Middle frontal gyrus (tissue), 1 donor: ENCODE results near the gene POLR2F.
A peak's percentile ranks its signal among the peaks of the same experiment; 100 is the strongest.

Experiments
- DNase-seq: peaks from one replicate; pipeline ENCODE4 v3.0.0-alpha.2; 2015; ENCODE audit warnings: low spot score; ENCODE audit errors: extremely low spot score

Gene POLR2F

DNA sequence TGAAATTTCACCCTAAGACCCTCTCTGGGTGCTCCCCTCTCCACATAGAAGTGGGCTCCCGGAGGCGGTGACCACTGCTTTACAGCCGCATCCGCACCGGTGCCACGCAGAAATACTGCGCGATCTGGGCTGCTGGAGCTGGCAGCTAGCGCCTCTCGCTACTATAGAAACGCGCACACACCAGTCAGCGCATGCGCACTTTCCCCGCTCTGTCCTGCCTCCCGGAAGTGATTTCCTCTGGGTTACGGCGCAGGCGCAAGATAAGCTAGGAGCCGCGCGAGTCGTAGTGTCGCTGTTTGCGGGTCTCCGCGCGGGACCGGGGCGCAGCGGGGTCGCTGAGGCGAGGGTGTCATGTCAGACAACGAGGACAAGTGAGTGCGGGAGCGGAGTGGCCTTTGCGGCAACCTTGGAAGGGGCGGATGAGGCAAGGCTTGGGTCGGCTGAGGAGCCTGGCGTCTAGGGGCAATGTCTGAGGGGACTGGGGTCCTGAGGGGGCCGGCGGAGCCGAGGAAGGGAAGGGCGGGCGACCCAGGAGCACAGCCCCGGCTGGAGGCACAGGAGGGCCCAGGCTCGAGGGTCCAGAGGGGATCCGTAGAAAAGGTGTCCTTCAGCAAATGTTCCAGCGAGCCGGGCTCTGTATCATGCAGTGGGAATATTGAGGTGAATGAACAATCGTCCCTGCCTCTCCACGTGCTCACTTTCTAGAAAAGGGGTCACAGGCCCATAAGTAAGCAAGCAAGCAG is at the start of gene POLR2F, which contains the start of gene C22orf23:
Gene POLR2F, plus strand, starts transcription at position 263 of the 743 bp plus-strand sequence. Its CDS starts 89 bp downstream, at position 352.
Gene C22orf23, minus strand, starts transcription at position 165 of the 743 bp plus-strand sequence. CDS start 452 bp downstream, outside the sequence.
- DNase-seq = peak; percentile 95

GRCh38 chr22:37904572-37905533 is 48.6 kb upstream of the POLR2F start:
- DNase-seq = no peak

GRCh38 chr22:37905534-37906363 is 47.8 kb upstream of the POLR2F start, which contains the start of gene MICALL1:
Gene MICALL1 (plus strand): TSS chr22:37906297. CDS start chr22:37906423, 126 bp downstream.
- no peak for DNase-seq

- DNase-seq = no peak
Measured at GRCh38 chr22:37906364-37907008, 47.0 kb upstream of the POLR2F start.

GRCh38 chr22:37907036-37907954 is 46.2 kb upstream of the POLR2F start:
- DNase-seq = no peak

DNA sequence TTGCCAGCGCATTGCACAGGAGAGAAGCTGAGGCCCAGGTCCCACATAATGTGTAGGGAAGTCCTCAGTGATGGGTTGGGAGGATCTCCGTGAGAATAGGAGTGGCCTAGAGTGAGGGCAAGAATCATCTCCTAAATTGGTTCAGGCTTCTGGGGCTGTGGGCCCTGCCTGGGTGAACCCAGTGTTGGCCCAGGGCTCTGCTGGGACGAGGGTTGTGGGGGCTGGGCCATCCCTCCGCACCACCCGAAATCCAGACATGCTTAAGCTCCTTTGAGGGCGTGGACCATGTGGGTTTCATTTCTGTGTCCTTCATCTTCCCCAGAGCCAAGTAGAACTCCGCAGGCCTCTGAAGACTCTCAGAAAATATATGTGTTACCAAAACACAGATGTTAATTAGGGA is 43.7 kb upstream of the POLR2F start:
- no peak for DNase-seq

DNA sequence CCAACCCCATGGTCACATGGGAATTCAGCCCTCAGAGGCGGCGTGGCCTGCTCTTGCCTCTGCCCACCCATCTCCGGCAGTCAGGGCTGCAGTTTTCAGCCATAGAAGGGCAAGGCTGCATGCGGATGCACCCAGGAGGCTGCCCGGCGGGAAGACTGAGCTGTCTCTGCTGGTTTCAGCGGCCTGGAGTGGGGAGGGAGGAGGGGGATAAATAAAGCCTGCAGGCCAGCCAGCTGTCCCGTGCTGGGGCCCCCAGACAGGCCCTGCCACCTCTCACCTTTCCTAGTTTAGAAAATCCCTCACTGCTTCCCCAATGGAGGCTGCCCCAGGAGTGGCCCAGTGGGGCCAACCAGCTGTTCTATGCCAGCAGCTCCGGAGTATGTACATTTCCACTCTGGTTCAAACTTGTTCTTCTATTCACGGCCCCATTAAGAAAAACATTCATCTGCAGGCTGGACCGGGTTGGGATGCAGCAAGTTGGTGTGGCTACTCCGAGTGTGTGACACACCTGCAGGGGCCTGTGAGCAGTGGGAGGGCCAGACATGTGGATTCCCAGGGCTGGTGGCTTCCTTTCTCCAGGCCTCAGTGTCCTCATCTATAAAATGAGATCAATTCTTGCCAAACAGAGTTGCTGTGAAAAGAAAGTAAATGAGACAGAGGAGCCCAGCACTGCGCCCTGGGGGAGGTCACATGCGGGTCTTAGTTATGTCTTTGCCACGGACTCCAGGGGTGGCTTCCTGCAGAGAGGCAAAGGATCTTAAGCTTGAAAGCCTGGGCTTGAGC is 42.4 kb upstream of the POLR2F start:
- no peak for DNase-seq

GRCh38 chr22:37911697-37912096 is 41.8 kb upstream of the POLR2F start:
- DNase-seq = no peak

DNA sequence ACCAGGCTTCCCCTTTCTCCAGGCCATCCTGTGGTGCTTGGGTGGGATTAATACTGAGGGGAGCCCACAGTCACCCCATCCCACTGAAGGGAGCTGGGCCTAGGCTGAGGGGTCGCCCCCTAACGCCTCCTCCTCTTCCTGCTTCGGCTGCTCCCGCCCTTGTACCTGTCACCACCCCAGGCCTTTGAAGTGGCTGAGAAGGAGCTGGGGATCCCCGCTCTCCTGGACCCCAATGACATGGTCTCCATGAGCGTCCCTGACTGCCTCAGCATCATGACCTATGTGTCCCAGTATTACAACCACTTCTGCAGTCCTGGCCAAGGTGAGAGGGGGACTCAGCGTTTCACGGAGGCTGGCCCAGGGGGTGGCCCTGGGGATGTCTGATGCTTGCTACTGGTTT is 41.3 kb upstream of the POLR2F start:
- no peak for DNase-seq

DNA sequence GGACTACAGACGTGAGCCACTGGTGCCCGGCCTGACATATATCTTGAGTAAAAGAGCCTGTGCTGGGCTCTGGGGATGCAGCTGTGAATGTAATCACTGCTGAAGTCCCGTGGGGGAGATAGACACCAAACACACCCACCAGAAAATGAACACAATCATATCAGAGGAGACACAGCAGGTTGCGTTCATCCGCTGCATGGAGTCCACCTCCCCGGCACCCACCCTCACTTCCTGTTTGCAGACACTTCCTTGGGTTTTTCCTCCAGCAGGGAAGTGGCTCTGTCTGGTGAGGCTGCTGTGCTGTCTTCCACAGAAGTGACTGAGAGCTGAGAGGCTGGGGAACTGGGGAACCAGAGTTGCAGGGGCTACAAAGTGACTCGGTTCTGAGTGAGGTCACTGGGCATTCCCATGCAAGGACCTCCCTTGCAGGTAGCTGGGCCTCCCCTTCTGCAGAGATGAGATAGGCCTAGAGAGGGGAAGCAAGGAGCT is 40.2 kb upstream of the POLR2F start:
- no peak for DNase-seq

DNA sequence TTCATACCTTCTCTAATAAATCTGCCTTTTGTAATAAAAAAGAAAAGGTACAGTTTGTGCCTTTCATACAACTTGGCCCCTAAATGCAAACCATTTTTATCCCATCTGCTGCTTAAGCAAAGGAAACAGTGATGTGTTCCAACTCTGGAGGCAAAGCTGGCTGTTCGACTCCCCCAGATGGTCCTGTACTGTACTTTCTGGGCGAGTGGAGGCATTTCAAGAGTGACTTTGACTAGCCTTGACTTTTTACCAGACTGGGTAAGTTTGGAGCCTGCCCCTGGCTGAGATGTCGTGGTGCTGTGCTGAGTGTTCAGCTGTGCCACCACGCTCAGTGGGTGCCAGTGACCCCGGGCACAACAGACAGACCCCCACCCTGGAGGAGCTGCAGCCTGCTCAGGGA is 37.2 kb upstream of the POLR2F start:
- DNase-seq = no peak

- no peak for DNase-seq
Measured at GRCh38 chr22:37917874-37918548, 35.5 kb upstream of the POLR2F start.

DNA sequence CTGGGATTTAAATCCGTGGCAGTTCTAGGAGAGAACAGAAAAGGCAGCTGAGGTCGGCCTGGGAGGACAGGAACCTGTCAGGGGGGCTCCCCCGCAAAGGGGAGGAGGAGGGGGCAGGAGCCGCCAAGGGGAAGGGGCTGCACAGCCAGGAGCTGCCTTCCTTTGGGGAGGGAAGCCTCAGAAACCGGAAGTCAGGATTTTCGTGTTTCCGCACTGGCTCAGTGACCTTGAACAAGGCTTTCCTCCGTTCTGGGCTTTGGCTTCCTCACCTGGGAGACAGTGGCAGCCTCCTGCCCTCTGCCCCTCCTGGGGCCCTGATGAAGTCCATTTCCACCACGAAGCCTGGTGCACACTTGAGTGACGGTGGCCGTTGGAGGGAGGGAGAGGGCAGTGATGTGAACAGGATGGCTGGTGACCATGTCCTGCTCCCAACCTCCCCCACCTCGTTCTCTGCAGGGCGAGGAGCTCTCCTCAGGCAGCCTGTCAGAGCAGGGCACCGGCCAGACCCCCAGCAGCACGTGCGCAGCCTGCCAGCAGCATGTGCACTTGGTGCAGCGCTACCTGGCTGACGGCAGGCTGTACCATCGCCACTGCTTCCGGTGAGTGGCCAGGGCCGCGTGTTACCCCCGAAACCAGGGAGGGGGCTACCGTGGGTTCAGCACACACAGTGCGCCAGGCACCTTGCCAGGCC is 34.8 kb upstream of the POLR2F start:
- no peak for DNase-seq

GRCh38 chr22:37920126-37920525 is 33.4 kb upstream of the POLR2F start:
- no peak for DNase-seq

GRCh38 chr22:37922191-37922590 is 31.3 kb upstream of the POLR2F start:
- no peak for DNase-seq

DNA sequence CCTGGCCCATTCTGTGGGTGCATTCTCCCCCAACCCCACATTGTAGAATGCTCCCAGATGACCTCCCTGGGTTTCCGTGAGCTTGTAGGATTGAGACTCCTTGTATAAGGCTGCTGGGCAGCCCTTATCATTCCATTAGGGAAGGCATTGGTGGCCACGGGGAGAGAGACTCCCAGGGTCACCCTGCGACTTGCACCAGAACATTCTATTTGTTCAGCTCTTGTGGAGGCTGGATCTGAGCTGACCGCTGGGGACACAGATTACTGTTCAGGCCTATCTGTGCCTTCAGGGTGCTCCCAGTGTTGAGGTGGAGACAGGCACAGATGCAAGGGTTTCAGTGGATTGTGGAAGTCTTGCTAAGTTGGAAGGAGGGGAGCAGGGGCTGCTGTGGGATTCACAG is 29.6 kb upstream of the POLR2F start:
- DNase-seq = no peak

DNA sequence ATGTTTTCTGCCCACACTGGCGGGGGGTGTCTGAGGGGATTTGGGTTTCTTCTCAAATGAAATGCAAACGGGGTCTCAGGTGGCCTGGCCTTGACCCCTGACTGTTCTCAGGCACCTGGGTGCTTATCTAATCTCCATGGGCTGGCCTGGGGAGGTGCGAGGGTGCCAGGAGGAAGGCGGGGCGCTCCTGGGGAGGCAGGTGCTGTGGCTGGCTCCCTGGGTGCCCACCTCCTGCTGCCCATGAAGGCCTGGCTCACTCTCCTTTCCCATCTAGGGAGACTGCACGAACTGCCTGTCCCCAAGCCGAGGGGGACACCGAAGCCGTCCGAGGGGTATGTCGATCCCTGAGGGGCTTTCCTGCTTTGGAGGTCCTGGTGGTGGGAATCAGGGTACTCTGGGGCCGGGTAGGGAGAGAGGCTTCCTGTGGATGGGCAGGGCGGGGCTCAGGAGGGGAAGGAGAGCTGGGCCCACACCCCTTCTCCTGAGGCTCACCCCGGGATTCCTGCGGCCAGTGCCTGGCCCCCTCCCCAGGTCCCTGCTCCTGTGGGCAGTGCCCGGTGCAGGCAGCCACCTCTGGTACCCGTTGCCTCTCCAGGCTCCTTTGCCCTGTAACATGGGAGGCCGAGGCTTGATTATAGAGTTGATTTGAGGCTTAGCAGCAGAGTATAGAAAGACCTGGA is 29.0 kb upstream of the POLR2F start:
- DNase-seq = no peak
